GM12873 (cell line): ENCODE data around the gene DOCK2.

Source experiments
- TF ChIP-seq, protein P1 (sequence below): IDR thresholded peaks from 2 replicates; pipeline ENCODE4 v1.5.1; 2012; ENCODE audit warnings: low read depth, mild to moderate bottlenecking, moderate library complexity, low read length, control low read depth; ENCODE audit not compliant: insufficient read depth; ENCODE audit errors: missing control alignments

The DOCK2 gene

DNA sequence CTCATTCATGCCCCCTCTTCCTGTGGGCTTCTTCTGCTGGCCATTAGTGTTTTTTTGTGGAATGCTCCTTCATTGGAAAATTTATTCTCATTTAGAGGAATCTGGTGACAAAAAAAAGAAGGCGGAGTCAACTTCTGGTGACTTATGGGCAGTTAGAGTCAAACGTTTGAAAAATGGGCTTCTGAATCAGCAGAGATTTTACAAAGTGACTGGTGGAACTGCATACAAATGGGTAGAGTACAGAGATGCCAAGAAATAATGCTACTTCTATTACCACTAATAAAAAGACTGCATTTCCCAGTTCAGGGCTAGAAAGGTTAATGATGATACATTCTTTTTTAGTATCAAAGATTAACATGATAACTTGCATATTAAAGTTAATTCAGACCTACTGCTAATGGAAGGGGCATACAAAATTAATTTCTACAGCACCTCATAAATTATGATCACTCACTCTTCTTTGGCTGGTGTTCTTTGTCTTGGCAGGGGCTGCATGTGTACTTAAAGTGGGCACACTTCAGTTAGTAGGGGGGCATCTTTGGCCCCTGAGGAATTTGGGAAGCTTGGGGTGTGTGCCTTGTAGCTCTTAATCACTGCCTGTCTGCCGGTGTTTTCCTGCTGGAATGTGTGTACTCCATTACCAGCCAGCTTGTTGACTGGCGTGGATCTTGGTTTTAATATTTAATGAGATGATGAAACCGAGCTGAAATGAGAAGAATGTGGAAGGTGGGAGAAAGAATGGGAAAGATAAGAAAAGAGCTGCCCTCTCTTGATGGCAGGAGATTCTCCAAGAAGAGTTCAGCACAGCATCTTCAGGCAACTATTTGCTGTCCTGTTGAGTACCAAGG lies 148.9 kb downstream of the DOCK2 start:
- TF ChIP-seq, protein P1, sequence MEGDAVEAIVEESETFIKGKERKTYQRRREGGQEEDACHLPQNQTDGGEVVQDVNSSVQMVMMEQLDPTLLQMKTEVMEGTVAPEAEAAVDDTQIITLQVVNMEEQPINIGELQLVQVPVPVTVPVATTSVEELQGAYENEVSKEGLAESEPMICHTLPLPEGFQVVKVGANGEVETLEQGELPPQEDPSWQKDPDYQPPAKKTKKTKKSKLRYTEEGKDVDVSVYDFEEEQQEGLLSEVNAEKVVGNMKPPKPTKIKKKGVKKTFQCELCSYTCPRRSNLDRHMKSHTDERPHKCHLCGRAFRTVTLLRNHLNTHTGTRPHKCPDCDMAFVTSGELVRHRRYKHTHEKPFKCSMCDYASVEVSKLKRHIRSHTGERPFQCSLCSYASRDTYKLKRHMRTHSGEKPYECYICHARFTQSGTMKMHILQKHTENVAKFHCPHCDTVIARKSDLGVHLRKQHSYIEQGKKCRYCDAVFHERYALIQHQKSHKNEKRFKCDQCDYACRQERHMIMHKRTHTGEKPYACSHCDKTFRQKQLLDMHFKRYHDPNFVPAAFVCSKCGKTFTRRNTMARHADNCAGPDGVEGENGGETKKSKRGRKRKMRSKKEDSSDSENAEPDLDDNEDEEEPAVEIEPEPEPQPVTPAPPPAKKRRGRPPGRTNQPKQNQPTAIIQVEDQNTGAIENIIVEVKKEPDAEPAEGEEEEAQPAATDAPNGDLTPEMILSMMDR: no peak

DNA sequence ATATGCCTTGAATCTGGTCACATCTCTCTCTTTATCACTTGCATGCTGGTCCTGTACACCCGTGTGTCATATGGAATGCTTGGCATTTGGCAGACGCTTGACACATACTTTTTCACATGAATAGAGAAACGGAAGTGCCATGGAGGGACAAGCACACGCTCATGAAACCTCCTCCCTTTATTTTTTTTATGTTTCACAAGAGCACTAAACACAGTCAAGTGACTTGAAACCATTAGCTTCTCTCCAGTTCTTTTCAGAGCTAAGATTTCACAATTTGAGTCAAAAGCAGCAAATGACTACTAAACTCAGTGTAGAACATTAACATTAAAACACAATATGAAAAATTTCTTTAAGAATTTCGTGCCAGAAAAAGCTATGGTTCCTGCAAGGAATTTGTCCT lies 151.1 kb downstream of the DOCK2 start:
- TF ChIP-seq, protein P1: no peak

DNA sequence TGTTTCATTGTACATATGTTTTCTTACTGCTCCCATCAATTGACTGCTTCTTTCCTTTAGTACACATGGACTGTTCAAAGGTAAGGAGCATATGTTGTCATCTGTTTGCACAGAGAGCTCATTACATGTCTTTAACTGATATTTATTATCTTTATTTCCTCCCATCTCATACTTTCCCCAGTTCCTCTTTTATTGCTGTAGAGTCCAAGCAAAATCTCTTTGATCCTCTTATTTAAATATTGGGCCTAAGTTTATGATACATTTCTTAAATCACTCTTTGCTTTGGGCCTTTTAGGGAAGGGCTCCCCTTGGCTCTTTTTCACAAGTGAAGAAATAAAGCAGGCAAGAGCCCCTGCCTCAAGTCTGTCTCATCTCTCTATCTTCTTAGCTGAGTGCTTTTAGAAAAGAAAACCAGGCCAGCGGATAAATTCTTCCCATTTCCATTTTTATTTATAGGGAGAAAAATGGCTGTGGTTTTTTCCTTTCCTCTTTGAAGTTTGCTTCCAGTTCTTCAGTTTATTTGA lies 152.4 kb downstream of the DOCK2 start:
- TF ChIP-seq, protein P1: no peak

DNA sequence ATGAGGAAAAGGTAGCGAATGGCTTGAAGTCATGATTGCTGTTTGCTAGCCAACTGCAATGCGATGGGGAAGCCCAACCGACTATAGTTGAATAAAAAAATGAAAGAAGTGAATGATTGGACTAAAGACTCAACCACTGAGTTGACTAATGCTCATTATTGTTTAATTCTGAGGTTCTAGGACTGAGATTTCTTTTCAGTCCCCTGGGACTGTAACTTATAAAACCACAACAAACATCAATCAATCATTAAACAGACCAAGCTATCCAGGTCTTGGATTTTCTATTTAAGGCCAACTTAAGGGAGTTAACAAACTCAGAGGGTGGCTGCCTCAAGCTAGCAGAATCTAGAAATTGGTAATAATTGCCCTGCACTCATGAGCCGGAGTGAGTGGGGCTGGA lies 154.2 kb downstream of the DOCK2 start:
- TF ChIP-seq, protein P1: no peak

DNA sequence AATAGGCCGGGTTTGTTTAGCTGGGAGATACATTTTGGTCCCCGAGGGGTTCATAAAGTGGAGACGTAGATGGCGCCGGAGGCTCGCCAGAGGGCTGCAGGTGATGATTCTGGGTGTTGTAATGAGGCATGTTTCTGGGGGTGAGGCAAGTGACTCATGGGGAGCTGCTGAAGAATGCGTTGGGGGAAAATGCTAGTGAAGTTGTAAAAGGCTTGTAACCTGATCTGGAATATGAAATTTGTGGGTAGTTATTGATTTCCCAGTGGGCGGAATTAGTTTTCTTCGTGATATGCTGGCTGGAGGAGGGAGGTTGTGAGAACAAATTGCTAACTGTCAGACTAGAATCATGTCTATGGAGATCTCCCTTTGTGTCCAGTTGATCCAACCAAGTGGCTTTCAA lies 158.3 kb downstream of the DOCK2 start:
- TF ChIP-seq, protein P1: no peak

DNA sequence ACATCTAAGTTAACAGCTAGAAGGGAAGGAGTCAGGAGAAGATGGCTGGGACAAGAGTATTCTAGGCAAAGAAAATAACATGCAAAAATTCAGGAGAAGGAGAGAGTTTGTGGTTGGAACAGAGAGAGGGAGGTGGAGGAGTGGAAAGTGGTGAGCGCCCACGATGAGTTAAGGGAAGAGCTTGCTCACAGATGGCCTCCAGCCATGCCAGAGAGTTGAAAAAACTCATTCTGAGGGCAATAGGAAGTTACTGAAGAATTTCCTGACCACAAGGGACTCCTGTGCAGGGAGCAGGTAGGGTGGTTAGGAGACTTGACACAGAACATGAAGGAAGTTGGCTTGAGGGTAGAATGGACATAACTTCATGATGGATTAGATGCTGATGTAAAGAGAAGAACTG lies 159.7 kb downstream of the DOCK2 start:
- TF ChIP-seq, protein P1: no peak

DNA sequence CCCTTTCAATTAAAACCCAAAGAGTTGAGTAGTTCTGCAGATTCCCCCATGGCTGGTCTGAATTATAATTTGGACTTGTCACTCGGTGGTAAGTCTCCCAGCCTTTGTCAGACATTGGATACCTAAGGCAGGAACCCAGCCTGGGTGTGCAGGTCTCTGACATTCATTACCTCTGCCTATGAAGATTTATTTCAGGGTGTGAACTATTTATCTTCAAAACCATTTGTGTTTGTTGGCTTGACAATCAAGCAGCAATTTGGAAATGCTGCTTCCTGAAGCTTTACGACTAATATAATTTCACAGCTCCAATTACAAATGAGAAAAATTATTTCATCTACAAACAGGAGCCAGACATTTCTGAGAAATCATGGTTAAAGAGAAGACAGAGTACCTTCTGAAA lies 160.5 kb downstream of the DOCK2 start:
- TF ChIP-seq, protein P1: no peak
